Spleen (tissue), 7 donors: ENCODE data around the gene FBXL13.

ENCODE experiments used
- POLR2A ChIP-seq, 3 donors: fragments of 450-650 bp; IDR thresholded peaks; one replicate each; pipeline ENCODE4 v1.5.1; 2017; ENCODE audit warnings: antibody characterized with exemption in 3 of 3, mild to moderate bottlenecking in 1 of 3
- POLR2AphosphoS5 ChIP-seq, 3 donors: sonication (generic); formaldehyde crosslinking; IDR thresholded peaks; one replicate each; pipeline ENCODE4 v1.5.1; 2017; ENCODE audit warnings: antibody characterized with exemption in 3 of 3
- TF ChIP-seq, protein P1 (sequence below), 11 experiments: fragments of 200-600 bp in 7 of 11; fragments of 450-650 bp in 4 of 11; sonication (generic) in 4 of 11; IDR thresholded peaks in 8 of 11; conservative IDR thresholded peaks in 3 of 11; 1 replicate in 7 of 11; 2 replicates in 4 of 11; pipeline versions ENCODE4 v1.4.0 to v1.8.0; 2016 to 2021; ENCODE audit warnings: antibody characterized with exemption in 11 of 11, inconsistent platforms in 4 of 11, mild to moderate bottlenecking in 1 of 11
- donor health status: DM: no; HTN: no; CAD: no; lungs with moderate emphysema.
- donor health status: DM: no; HTN: no; CAD: no.
- donor health status: DM: no; HTN: no; CAD: no.

DNA sequence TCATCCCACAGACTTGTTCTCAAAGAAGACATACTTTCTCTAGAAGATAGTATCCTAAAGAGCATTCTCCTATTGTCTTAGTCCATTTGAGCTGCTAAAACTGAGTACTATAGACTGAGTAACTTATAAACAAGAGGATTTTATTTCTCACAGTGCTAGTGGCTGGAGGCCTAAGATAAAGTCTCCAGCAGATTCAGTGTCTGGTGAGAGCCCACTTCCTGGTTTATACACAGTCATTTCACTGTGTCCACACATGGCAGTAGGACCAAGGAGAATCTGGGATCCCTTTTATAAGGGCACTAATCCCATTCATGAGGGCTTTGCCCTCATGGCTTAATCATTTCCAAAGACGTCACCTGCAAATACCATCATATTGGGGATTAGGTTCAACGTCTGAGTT is 93.1 kb downstream of the FBXL13 start:
- TF ChIP-seq POLR2AphosphoS5 (IDR thresholded peaks at IDR 0.05) (no peak), POLR2A (IDR thresholded peaks at IDR 0.05) (no peak)
- TF ChIP-seq, protein P1, sequence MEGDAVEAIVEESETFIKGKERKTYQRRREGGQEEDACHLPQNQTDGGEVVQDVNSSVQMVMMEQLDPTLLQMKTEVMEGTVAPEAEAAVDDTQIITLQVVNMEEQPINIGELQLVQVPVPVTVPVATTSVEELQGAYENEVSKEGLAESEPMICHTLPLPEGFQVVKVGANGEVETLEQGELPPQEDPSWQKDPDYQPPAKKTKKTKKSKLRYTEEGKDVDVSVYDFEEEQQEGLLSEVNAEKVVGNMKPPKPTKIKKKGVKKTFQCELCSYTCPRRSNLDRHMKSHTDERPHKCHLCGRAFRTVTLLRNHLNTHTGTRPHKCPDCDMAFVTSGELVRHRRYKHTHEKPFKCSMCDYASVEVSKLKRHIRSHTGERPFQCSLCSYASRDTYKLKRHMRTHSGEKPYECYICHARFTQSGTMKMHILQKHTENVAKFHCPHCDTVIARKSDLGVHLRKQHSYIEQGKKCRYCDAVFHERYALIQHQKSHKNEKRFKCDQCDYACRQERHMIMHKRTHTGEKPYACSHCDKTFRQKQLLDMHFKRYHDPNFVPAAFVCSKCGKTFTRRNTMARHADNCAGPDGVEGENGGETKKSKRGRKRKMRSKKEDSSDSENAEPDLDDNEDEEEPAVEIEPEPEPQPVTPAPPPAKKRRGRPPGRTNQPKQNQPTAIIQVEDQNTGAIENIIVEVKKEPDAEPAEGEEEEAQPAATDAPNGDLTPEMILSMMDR (IDR thresholded peaks at IDR 0.05 in 8 of 11, conservative IDR thresholded peaks at IDR 0.05 in 3 of 11) = no peak
